Cardiac muscle cell (in vitro differentiated cells and primary cell): Measurements from ENCODE around the gene OBSCN. TPM values are rescaled to one million over a fixed set of nuclear protein-coding genes. Genes with fewer than 3 reads are reported as not detected.

Experiments used
- DNase-seq, 2 donors: peaks; one replicate each; pipeline versions ENCODE4 v3.0.0 to v3.0.0-alpha.2; 2010 to 2017; ENCODE audit warnings: low read depth in 1 of 2, low spot score in 1 of 2
- H3K27ac ChIP-seq: fragments of 200-600 bp; sonication (generic); 2 replicates; pipeline ENCODE4 v1.5.1; 2016
- H3K27me3 ChIP-seq: fragments of 200-600 bp; sonication (generic); 2 replicates; pipeline ENCODE4 v1.6.0; 2016; ENCODE audit warnings: control low read depth
- H3K36me3 ChIP-seq: fragments of 200-600 bp; sonication (generic); 2 replicates; pipeline ENCODE4 v1.5.1; 2016; ENCODE audit warnings: control low read depth
- H3K4me1 ChIP-seq: fragments of 200-600 bp; sonication (generic); 2 replicates; pipeline ENCODE4 v1.8.1; 2017; ENCODE audit warnings: low read depth, mild to moderate bottlenecking, mixed run types
- H3K4me3 ChIP-seq: fragments of 200-600 bp; sonication (generic); 2 replicates; pipeline ENCODE4 v1.5.1; 2016; ENCODE audit warnings: mild to moderate bottlenecking
- H3K9me3 ChIP-seq: fragments of 200-600 bp; sonication (generic); 2 replicates; pipeline ENCODE4 v1.5.1; 2017; ENCODE audit warnings: low read depth, mild to moderate bottlenecking, control low read depth
- polyA plus RNA-seq: library from polyadenylated mRNA; unstranded; fragments of >200 nt; fragmentation: Nextera tagmentation; extraction: Ambion mirVana; gene quantifications from 2 replicates; pipeline ENCODE4 v1.2.1, GENCODE V29; 2016
- total RNA-seq: library from RNA; depleted of rRNA; stranded (reverse); fragments of >200 nt; gene quantifications from 2 replicates; pipeline ENCODE4 v1.2.3, GENCODE V29; 2016
- TF ChIP-seq, protein P1 (sequence below): IDR thresholded peaks from 2 replicates; pipeline ENCODE4 v1.5.1; 2012; ENCODE audit warnings: low read depth, mild to moderate bottlenecking, low read length

The OBSCN gene
- total and polyA plus RNA-seq, 2 experiments from 2014 or later, result 87.1 to 390 TPM

GRCh38 chr1:228393268-228393701, 185.4 kb downstream of the OBSCN start:
- no peak overlapping the region for H3K4me3 ChIP-seq
- peak; percentile 45 to 87 for DNase-seq
- peak overlapping the region; percentile 23 for H3K27ac ChIP-seq
- H3K4me1 ChIP-seq, result no peaks in the 10 kb centered on the region
- no peaks in the 10 kb centered on the region for H3K27me3 ChIP-seq
- TF ChIP-seq, protein P1, sequence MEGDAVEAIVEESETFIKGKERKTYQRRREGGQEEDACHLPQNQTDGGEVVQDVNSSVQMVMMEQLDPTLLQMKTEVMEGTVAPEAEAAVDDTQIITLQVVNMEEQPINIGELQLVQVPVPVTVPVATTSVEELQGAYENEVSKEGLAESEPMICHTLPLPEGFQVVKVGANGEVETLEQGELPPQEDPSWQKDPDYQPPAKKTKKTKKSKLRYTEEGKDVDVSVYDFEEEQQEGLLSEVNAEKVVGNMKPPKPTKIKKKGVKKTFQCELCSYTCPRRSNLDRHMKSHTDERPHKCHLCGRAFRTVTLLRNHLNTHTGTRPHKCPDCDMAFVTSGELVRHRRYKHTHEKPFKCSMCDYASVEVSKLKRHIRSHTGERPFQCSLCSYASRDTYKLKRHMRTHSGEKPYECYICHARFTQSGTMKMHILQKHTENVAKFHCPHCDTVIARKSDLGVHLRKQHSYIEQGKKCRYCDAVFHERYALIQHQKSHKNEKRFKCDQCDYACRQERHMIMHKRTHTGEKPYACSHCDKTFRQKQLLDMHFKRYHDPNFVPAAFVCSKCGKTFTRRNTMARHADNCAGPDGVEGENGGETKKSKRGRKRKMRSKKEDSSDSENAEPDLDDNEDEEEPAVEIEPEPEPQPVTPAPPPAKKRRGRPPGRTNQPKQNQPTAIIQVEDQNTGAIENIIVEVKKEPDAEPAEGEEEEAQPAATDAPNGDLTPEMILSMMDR, result peak; percentile 75
- H3K36me3 ChIP-seq, result peaks cover 10% of the 10 kb centered on the region
- no peaks in the 10 kb centered on the region for H3K9me3 ChIP-seq

DNA sequence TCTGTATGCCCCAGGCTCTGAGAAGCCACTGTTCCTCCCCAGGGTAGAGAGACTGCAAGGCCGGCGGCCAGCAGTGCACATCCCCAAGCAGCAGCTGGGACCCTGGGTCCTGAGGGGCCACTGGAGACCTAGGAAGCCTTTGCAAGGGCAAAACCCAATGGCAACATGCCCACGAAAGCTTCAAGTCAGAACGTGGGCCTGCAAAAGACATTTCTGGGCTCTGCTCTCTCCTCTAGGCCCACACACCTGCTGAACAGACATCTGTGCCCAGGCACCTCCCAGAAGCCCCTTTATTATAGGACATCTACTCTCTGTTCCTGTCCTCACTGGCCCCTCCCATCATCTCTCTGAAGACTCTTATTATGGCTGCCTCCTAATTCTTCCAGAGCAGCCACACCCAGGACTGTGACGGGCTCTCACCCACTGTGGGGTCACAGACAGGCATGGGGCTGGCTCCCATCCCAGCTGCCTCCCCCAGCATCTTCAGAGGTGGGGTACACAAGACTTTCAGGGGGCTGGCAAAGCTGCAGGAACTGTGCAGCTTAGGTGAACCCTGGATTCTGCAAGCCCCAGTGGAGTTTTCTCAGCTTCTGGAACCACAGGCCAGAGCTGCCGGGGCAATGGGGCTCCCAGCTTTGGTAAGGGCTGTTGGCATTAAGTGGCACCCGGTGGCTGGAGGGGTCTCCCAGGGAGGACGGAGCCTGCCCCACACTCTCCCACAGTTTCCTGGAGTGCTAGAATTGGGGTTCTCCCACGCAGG, 186.1 kb downstream of the OBSCN start:
- H3K4me3 ChIP-seq, result no peak overlapping the region
- no peaks in the 10 kb centered on the region for H3K27me3 ChIP-seq
- DNase-seq, result no peak
- H3K27ac ChIP-seq, result peak overlapping the region; percentile 23
- no peaks in the 10 kb centered on the region for H3K4me1 ChIP-seq
- peaks cover 10% of the 10 kb centered on the region for H3K36me3 ChIP-seq
- H3K9me3 ChIP-seq, result no peaks in the 10 kb centered on the region
- TF ChIP-seq, protein P1, result no peak

DNA sequence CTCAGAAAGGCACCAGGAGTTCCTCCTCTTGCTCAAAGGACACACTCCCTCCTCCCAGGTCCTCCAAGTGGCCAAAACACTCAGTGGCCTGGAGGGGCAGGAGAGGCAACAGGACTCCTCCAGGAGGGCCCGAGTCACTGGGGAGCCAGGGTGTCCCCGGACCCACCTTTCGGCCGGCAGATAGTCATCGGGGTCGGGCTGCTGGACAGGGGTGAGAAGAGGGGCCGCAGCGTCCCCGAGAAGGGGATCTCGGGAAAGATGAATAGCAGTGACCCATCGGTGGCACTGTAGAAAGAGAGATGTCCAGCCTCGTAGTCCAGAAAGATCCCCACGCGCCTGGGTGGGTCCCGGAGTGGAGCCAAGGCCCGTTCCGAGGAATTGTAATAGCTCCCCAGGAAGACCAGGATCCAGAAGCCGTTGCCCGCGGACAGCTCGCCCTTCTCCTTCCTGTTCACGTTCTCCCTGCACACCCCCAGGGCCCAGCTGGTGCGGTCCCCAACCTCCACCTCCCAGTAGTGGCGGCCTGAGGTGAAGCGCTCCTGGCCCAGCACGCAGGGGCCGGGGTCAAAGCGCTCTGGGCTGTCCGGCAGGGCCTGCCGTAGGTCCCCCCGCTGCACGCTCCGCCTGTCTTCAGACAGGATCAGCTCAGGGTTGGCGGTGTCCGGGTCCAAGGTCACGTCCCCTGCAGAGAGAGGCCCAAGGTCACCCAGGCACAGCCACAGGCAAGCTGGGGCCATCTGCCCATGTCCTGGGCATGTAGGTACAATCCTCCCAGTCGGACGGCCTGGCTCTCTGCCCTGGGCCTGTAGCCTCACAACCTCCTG, 186.9 kb downstream of the OBSCN start:
- Histone ChIP-seq H3K9me3 (no peaks in the 10 kb centered on the region), H3K4me3 (no peak overlapping the region), H3K27me3 (no peaks in the 10 kb centered on the region), H3K36me3 (peaks cover 12% of the 10 kb centered on the region), H3K27ac (no peak overlapping the region), H3K4me1 (no peaks in the 10 kb centered on the region)
- DNase-seq, result no peak
- TF ChIP-seq, protein P1, result no peak

DNA sequence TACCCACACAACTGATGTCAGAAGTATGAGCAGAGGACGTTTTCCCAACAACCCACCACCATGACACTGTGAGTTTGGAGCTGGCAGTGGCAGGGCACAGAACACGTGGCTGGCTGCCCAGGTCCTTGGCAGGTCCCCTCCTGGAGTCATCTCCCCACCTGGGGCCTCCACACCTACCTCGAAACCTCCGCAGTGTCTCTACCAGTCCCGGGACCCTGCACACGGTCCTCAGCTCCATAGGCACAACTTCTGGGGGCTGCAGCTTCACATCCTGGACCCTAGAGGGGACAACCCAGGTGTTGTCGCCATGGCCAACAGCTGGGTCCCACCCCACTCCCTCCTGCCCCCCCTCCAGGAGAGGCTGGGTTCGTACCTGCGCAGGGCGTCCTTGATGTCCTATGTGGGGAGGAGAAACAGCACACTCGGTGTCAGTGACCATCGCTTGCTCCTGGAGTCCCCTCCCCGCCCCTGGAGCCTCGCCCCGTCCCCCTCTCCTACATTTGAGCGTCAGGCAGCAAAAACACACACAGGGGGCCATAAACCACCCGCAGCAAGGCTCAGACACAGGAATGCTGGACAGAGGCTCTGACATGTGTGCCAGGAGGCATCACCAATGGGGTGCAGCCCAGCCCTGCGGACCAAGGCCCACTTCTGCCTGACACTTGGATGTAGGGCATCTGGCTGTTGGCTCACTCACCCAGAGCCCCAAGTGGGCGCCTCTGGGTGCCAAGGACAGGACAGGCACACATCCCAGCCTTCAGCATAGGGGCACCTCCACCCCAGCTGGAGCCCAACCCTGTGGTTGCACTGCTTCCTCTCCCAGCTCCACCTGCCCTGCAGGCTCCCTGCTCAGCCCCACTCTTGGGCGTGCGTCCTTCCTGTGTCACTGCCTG, 189.2 kb downstream of the OBSCN start:
- H3K4me1 ChIP-seq, result no peaks in the 10 kb centered on the region
- H3K4me3 ChIP-seq, result no peak overlapping the region
- TF ChIP-seq, protein P1, result no peak
- DNase-seq, result no peak
- no peak overlapping the region for H3K27ac ChIP-seq
- H3K9me3 ChIP-seq, result no peaks in the 10 kb centered on the region
- no peaks in the 10 kb centered on the region for H3K27me3 ChIP-seq
- peaks cover 19% of the 10 kb centered on the region for H3K36me3 ChIP-seq

GRCh38 chr1:228397966-228398365, 190.1 kb downstream of the OBSCN start:
- Histone ChIP-seq H3K4me3 (no peak overlapping the region), H3K9me3 (no peaks in the 10 kb centered on the region), H3K4me1 (no peaks in the 10 kb centered on the region), H3K27me3 (no peaks in the 10 kb centered on the region), H3K36me3 (peaks cover 19% of the 10 kb centered on the region), H3K27ac (no peak overlapping the region)
- TF ChIP-seq, protein P1, result no peak
- DNase-seq, result no peak
